SIG-M5 (cell line): ENCODE measurements around the gene OR6Y1.

ENCODE experiments used
- DNase-seq: peaks from one replicate; lab custom pipeline; 2025; lab: John Stamatoyannopoulos, UW

Gene OR6Y1

GRCh38 chr1:158506369-158506987 is 47.7 kb downstream of the OR6Y1 start:
- no peak for DNase-seq

- DNase-seq, result no peak
Measured at GRCh38 chr1:158496374-158496773, 57.8 kb downstream of the OR6Y1 start.

GRCh38 chr1:158494796-158495195 is 59.4 kb downstream of the OR6Y1 start:
- DNase-seq, result no peak
